Erythroblast (primary cell): ENCODE results near the gene POU2AF3.

Source experiments
- GATA1 ChIP-seq: IDR thresholded peaks from 2 replicates; pipeline ENCODE4 v1.6.1; 2011; ENCODE audit warnings: low read depth, mild to moderate bottlenecking, control low read depth, low read length, moderate library complexity
- POLR2A ChIP-seq: IDR thresholded peaks from 2 replicates; pipeline ENCODE4 v1.6.1; 2011; ENCODE audit warnings: mild to moderate bottlenecking, low read length

DNA sequence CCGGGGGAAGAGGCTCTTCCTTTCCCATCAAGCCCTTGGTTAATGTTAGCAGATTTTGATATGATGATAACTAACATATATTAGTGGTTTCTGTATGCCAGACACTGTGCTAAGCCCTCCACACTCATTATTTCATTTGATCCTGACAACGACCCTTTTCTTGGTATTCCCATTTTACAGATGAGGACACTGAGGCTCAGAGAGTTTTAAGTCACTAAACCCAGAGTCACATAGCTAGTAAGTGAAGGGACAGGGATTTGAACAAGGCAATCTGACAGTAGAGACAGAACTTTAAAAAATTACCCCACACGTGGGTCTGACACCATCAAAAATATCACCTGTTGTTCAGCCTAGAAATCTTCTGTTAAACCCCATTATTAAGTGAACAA lies 58.3 kb downstream of the POU2AF3 start:
- TF ChIP-seq POLR2A: no peak
- no peak for TF ChIP-seq GATA1
